ENCODE measurements around the gene SLC2A5.
A peak's percentile ranks its signal among the peaks of the same experiment; 100 is the strongest.

The SLC2A5 gene

DNA sequence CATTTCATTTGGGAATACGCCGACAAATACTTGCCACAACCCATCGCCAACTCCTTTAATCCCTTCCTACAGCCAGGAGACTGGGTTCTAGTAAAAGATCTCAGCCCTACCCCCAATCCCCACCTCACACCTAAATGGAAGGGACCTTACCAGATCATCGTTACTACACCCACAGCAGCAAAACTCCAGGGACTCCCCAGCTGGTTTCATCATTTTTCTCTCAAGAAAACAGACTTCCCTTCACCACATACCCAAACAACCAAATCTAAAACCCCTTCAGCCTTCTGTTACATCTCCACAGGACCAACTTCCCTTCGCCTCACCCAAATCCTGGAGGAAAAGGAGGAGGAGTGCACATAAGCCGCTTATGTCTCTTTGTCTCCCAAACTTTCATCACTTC is 23.7 kb upstream of the SLC2A5 start:
- peak; percentile 18 to 22 for DNase-seq

DNA sequence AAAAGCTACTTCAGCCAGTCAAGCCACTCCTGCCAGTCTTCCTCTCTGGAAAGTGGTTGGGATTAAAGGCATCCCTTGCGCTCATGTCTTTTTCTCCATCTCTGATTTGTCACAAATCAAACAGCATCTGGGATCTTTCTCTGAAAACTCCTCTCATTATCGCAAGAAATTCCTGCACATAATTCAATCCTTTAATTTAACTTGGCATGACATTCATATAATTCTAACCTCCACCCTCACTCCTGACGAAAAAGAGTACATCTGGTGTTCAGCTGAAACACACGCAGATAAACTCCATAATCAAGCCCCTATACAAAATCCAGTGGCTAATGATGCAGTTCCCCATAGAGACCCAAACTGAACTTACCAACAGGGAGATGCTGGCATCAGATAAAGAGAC is 19.4 kb upstream of the SLC2A5 start:
- DNase-seq, result no peak

DNA sequence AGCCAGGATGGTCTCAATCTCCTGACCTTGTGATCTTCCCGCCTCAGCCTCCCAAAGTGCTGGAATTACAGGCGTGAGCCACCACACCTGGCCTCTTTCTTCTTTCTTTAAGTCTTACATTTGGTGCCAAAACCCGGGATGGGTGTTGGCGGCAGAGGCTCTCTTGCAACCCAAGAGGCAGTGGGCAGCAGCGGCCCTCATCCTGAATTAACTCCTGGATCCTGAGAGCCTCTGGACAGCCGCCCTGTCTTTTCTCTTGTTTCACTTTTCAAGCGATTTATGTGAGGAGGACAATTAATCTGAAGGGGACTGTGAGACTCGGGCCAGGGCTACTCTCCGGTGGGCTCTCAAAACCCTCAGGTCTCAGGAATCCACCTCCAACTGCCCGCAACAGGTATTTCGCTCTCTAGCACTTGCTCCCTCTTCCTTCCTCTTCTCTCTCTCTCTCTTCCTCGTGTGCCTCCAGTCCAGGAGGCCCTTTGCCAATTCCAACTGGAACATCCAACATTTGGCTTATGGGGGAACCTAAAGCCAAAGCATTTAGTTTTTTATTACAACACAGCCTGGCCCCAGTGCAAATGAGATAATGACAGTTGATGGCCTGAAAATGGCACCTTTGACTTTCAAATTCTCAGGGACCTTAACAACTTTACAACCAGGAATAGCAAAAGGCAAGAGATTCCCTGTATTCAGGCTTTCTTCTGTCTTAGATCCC is 18.1 kb upstream of the SLC2A5 start:
- no peak for DNase-seq

DNA sequence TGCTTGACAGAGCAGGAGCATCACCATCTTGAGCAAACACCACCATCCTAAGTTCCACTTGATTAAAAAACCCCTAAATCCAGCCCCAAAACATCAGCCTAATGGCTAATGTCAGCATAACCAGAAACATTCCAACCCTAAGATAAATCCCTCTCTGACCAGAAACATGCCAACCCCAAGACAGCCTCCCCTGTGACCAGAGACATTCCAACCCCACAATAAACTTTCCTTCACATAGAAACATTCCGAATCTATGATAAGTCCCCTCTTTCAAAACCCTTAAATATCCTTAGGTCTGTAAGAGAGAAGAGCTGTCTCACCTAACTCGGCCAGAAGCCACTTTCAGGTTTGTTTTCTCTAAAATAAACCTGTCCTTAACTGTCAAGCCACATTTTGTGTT is 17.4 kb upstream of the SLC2A5 start:
- no peak for DNase-seq

DNA sequence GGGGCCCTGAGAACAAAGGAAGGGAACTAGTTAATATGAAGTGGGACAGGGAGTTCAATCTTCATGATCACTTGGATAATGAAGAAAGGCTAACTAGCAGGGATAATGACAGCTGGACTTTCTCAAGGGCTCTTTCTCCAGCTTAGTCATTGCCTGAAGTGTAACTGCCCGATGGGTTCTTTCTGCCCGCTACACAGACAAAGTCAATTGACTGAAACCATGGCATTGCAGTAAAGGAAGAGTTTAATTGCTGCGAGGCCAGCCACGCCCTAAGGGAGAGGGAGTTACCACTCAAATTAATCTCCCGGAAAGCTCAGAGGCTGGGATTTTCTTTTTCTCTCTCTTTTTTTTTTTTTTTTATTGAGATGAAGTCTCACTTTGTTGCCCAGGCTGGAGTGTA is 16.6 kb upstream of the SLC2A5 start:
- DNase-seq, result no peak

DNA sequence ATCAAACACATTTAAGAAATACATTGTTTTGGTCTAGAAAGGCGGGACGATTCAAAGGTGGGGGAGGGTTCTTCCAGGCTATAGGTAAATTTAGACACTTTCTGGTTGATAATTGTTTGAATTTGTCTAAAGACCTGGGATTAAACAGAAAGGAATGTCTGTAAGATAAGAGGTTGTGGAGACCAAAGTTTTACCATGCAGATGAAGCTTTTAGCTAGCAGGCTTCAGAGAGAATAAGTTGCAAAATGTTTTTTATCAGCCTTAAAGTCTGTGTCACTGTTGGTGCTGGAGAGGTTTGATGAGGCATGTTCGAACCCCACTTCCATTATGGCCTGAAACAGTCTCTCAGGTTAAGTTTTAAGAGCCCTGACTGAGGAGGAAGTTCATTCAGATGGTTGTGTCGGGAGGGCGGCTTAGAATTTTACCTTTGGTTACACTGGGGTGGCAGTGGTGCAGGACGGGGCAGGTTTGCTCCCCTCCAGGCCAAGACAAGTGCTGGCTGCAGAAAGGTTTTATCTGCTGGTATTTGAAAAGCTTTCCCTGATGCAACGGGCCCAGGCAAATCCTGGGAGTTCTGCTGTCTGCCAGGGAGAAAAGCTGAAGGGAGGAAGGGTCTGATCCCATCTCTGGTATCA is 16.0 kb upstream of the SLC2A5 start:
- no peak for DNase-seq

DNA sequence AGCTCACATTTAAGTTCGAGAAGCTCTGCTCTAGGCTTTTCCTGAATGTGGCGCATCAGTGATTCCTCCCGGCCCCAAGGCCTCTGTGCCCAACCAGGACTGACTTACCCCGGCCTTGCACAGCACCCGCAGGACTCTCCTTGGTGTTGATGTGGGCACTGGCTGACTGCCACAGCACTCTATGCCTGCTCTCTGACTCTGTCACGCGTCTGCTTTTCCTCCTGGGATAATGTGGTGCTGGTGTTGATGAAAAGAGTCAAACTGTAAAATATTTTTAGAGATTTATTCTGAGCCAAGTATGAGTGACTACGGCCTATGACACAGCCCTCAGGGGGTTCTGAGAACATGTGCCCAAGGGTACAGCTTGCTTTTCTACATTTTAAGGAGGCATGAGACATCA is 15.5 kb upstream of the SLC2A5 start:
- DNase-seq, result no peak

DNA sequence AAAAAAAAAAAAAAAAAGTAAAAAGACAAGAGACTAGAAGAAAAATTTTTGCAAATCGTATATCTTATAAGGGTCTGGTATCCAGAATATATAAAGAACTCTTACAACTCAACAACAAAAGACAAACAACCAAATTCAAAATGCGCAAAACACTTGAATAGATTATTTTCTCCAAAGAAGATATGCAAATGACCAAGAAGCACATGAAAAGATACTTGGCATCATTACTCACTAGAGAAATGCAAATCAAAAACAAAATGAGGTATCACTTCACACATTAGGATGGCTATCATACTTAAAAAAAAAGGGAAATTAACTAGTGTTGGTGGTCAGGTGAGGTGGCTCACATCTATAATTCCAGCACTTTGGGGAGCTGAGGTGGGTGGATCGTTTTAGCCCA is 12.0 kb upstream of the SLC2A5 start:
- DNase-seq, result no peak

DNA sequence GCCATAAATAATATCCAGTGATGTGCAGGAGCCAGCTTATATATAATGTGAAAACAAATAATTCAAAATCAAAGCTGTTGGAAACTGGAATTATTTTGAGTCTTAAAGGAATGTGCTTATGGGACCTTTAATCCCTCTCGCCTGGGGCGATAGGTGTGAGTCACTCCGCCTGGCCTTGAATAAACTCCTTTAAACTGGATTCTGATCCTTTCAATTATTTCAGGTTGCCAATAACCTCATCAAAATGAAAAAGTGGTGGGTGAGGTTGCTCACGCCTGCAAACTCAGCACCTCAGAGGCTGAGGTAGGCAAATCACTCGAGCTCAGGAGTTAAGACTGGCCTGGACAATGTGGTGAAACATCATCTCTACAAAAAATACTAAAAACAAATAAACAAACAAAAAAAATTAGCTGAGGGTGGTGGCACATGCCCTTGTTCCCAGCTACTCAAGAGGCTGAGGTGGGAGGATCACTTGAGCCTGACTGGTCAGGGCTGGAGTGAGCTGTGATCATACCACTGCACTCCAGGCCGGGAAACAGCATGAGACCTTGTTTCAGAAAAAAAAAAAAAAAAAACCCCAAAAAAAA is 11.4 kb upstream of the SLC2A5 start:
- peak; percentile 50 to 87 for DNase-seq

DNA sequence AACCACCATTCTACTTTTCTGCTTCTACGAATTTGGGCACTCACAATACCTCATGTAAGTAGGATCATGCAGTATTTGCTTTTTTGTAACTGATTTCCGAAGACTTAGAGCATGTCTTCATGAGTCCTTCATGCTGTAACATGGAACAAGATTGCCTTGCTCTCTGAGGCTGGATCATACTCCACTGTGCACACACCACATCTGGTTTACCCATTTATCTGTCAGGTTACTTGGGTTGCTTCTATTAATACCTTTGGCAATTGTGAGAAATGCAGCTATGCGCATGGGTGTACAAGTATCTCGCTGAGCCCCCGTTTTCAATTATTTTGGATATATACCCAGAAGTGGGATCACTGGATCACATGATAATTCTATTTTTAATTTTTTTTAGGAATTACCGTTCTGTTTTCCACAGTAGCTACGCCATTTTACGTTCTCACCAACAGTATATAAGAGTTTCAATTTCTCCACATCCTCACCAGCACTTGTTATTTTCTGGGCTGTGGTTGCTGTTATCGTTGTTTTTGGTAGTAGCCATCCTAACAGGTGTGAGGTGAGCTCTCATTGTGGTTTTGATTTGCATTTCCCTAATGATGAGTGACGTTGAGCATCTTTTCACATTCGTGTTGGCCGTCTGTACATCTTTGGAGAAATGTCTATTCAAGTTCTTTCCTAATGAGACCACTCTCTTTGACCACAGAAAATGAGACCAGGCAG is 10.7 kb upstream of the SLC2A5 start:
- DNase-seq, result no peak

DNA sequence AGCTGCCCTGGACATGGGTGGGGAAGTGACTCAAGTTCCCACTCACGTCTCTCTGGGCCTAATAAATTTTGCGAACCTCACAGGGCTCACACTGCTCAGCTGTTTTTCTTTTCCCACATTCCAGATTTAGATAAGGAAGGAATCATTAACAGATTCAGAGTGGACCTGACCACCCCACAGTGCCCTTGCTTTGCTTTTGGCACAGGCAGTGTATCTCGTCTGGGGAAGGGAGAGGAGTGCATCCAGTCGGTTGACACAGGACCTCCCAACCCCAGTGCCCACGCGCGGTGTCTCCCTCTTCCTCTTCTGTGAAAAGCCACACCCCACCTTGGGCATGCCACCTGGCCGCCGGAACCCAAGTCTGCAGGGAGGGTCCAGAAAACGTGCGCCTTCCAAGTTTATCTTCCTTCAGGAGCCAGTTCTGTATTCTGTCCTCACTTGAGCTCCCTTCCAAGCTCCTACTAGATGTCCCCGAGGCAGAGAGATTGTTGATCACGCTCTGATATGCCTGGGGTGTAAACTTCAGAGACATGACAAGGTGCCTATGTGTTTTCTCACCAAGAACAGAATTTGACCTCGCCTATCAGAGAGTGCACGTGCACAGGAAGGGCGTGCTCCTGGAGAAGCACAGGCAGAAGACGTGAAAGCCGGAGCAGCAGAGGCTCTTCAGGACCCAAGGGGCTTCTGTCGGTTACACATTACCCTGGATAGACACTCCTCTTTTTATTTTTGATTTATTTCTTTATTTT is 9.5 kb upstream of the SLC2A5 start:
- DNase-seq, result peak; percentile 24 to 48

DNA sequence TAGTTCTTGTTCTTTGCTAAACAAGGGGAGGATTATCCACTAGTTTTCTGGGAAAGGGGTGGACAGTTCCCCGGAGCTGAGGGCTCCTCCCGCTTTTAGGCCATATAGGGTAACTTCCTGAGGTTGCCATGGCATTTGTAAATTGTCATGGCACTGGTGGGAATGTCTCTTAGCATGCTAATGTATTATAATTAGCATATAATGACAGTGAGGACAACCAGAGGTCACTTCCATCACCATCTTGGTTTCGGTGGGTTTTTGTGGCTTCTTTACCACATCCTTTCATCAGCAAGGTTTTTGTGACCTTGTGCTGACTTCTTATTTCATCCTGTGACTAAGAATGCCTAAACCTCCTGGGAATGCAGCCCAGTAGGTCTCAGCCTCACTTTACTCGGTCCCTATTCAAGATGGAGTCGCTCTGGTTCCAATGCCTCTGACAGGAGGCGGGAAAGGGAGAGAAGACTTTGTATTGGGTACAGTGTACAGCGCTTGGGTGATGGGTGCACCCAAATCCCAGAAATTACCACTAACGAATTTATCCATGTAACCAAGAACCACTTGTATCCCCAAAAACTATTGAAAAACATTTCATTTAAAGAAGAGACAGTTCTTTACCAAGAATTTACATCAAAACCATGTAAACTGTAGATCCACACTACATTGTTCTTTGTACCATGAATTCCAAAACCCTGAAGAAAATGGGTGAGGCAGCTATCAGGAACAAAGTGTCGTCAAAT is 8.7 kb upstream of the SLC2A5 start:
- DNase-seq, result peak in 1 of 2 donors; percentile 11

DNA sequence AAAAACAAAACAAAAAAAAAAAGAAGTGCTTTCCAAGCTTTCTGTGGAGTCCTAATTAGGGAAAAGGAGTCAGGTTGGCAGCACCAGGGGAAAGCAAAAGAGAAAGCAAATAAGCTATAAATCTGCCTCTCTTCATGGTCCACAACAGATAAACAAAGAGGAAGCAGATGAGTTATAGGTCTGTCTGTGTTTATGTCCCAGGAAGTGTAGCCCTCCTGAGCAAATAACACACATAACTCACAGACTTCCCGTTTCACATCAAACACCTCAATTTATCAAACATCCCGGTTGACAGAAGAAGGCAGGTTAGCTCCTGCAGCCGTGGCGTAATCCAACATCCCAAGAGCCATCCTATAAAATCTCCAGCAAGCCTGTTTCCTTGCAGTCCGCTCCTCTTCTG is 5.6 kb upstream of the SLC2A5 start:
- peak in 1 of 2 donors; percentile 16 for DNase-seq

DNA sequence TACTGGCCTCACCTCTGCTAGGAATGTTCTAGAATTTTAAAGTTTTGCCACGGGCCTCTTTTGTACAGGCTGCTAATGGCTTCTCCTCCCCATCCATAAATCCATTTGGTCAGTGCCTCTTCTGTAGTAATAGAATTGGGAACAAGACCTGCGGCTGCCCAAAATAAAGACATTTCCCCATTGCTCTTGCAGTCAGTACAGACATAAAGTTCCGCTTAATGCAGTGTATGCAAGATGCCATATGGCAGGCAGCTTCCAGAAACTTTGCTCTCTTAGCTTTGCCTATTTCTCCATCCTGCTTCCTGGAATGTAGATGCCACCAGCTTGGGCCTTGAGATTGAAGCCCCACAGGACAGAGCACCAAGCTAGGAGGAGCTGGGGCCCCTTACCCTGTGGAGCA is 3.7 kb upstream of the SLC2A5 start:
- peak; percentile 65 to 72 for DNase-seq

DNA sequence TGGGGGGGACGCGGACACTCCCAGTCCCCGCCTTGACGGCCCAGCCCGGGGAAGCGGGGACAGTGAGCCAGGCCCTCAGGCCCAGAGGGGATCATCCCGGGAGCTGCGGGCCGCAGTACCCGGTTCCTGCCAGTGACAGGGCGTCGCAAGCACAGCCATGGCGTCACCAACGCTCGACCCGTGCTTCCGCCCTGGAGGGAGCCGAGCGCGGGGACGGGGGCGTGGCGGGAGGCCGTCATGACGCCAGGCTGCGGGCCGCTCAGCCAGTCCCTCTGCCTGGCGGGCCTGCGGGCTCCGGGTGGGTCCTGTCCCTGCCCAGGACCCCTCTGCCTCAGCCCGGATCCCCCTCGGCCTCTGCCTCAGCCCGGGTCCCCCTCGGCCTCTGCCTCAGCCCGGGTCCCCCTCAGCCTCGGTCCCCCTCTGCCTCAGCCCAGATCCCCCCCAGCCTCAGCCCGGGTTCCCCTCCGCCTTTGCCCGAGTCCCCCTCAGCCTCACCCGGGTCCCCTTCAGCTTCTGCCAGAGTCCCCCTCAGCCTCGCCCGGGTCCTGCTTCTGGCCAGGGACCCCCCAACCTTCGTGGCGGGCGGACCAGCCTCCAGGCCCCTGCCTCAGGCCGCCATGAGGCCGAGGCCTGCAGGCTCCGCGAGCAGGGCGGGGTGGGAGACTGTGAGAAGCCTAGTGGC is 2.3 kb upstream of the SLC2A5 start:
- no peak for DNase-seq

DNA sequence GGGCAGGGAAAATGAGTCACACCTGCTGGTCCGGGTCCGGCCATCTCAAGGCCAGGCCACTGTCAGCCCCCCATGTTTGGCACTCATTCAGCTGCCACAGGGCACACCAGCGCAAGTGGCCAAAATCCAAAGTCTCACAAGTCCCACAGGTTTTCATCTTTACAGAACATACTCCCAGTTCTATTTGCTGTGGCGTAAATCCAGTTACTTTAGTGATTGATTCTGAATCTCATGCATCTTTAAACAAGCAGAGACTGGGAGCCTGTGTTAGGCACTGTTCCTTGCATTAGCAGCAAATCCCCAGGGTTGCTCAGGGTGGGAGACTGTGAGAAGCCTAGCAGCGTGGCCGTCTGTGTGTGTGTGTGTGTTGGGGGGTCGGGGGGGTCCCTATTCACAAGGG is 1.1 kb upstream of the SLC2A5 start:
- no peak for DNase-seq

DNA sequence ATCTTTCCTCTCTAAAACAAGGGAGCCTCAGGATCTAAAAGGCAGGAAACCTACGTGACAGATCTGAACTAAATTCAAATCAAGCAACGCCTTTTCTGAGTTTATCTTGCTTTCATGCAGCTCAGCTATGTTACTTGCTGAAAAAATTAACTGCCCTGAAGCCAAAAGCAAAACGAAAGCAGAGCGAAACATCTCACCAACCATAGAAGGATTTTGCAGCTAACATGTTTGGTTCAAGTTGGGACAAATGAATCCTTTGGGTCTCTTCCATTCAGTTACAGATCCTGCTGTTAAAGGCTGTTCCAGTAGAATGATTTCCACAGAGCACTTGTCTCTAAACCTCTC is 482 bp downstream of the SLC2A5 start:
- no peak for DNase-seq

DNA sequence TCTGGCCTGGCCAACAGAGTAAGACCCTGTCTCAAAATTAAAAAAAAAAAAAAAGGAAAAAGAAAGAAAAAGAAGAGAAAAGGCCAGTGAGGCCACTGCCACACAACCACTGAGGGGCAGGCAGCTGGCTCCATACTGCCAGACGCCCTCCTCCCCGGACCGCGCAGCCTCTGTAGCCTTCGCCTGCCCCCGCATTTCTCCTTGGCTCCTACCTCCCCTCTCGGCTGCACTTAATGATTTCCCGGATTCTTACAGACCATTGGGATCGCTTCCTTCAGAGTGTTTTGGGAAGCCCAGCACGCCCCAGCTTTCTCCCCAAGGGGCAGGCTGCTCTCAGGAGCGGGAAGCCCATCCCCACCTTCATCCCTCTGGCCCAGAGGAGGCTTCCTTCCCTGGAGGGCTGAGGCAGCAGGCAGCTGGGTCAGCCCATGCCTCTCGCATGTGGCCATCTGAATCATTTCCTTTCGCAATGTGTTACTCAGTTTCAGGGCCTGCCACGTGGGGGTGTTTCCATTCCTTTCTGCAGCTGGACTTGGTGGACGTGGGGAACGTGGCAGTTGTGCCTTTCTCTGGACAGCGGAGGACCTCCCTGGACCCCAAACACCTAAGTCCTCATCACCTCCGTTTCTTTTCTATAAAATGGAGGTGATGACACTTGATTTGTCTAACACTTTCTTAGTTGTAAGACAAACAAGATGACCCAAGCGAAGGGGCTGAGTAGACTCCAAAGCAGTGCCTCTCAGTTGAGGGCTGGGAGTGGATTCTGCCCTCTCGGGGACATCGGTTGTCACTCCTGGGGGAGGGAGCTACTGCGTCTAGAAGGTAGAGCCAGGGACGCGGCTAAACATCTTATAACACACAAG is 2.3 kb downstream of the SLC2A5 start:
- DNase-seq, result peak; percentile 88 to 90

DNA sequence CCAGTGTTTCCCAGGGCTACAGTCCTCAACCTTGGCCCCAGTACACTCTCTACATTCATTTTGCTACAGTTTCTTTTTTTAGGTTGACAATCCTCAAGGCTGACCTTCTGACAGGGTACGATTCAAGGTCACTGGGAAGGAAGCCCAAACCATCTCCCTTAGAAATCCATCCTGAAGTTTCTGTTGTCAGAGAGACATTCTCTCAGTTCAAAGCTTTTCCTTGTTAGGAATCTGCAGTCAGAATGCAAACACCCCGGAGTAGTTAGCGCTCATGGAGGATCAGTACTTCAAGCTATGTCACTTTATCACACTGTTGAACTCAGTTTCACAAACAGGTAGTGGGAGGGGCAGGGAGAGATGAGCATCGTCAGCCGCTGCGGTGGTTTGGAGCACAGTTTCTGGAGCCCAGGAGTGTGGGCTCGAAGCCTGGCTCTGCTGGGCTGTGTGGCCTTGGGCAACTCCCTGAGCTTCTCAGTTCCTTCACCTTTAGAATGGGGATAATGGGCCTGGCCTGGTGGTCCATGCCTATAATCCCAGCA is 4.2 kb downstream of the SLC2A5 start:
- DNase-seq, result no peak

DNA sequence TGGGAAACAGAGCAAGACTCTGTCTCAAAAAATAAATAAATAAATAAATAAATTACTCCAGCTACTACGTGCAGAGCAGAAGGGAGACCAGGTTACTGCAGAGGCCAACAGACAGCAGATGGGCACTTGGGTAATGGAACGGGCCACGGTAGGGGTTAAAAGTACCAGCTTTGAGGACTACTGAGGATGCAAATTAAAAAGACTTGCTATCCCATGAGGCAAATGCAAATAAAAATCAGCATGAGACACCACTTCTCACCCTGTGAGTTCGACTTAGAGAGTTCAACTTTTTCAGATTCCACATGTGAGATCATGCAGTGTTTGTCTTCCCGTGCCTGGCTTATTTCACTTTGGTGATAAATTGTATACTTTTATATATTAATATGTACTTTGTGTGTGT is 6.6 kb downstream of the SLC2A5 start:
- DNase-seq, result no peak
